Choroid plexus epithelial cell (primary cell): ENCODE results near the gene TSPAN5.
A peak's percentile ranks its signal among the peaks of the same experiment; 100 is the strongest.

Experiments
- DNase-seq: peaks from one replicate; pipeline ENCODE4 v3.0.0-alpha.2; 2010; ENCODE audit warnings: low read depth
- H3K4me3 ChIP-seq: 2 replicates; pipeline ENCODE4 v1.5.1; 2011; ENCODE audit warnings: low read depth, mild to moderate bottlenecking, control low read depth, low read length, moderate library complexity
- TF ChIP-seq, protein P1 (sequence below): conservative IDR thresholded peaks from 2 replicates; pipeline ENCODE4 v1.5.1; 2011; ENCODE audit warnings: low read depth, mild to moderate bottlenecking, control low read depth, inconsistent platforms, low read length, moderate library complexity

Gene TSPAN5

DNA sequence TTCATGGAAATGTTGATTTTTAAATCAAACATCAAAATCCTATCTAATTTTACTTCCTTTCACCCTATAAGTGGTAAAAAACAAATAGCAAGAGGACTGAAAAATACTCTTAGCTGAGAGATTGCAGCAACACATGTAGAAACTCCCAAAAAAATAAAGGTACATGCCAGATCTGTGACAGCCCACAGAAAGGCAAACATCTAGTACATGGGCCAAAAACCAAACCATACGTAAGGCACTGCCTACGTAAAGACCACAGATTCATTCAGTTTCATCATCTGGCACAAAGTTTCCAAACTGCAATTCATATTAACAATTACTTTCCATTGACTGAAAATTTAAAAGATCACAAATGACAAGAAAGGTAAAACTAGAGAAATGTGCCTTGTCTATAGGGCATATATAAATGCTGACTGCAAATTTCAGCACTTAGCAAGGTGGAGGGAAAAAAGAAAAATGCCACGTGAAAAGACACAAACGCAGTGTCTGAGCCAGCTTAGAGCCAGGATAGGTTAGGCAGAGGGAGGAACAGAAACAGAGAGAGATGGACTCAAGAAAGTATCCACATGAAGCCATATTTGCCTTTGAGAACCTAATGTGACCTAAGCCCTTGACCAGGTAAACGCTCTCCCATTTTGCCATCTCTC, 88.1 kb downstream of the TSPAN5 start:
- no peak for DNase-seq
- TF ChIP-seq, protein P1, sequence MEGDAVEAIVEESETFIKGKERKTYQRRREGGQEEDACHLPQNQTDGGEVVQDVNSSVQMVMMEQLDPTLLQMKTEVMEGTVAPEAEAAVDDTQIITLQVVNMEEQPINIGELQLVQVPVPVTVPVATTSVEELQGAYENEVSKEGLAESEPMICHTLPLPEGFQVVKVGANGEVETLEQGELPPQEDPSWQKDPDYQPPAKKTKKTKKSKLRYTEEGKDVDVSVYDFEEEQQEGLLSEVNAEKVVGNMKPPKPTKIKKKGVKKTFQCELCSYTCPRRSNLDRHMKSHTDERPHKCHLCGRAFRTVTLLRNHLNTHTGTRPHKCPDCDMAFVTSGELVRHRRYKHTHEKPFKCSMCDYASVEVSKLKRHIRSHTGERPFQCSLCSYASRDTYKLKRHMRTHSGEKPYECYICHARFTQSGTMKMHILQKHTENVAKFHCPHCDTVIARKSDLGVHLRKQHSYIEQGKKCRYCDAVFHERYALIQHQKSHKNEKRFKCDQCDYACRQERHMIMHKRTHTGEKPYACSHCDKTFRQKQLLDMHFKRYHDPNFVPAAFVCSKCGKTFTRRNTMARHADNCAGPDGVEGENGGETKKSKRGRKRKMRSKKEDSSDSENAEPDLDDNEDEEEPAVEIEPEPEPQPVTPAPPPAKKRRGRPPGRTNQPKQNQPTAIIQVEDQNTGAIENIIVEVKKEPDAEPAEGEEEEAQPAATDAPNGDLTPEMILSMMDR = no peak
- H3K4me3 ChIP-seq = no peak overlapping the region

DNA sequence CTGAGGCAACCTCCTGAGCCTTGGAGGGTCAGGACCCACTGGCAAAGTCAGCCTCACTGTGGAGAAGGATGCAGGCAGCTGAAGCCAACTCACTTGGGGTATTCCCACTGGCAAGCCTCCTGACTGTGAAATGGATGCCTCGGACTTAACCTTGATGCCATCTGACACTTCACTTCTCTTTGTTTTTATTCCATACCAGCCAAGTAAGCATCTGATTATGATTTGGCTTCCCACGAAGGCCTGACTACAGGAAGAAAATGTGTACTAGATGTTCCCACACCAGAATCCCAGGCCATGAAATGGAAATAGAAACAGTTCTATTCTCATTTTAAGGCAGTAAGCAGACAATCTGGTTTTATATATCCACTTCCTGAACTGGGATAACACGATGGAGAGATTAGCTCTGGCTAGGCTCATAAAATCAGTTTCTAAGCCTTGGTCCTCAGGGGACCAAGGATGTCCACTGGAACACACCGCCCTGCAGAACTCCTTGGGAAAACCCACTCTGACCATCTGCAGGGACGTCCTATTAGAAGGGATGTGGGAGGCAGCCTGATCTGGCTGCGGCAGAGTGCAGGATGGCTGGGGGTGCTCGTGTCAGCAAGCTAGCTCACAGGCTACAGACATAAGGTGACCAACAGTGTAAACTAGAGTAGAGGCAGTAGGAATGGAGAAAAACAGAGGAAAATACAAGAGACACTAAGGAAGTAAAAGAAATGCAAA, 89.3 kb downstream of the TSPAN5 start:
- H3K4me3 ChIP-seq = no peak overlapping the region
- TF ChIP-seq, protein P1 = no peak
- DNase-seq = no peak

GRCh38 chr4:98567611-98568010, 90.8 kb downstream of the TSPAN5 start:
- no peak for DNase-seq
- TF ChIP-seq, protein P1 = no peak
- H3K4me3 ChIP-seq = no peak overlapping the region

- TF ChIP-seq, protein P1 = no peak
- H3K4me3 ChIP-seq = no peak overlapping the region
- peak; percentile 55 for DNase-seq
Observed at GRCh38 chr4:98566361-98567008, 91.9 kb downstream of the TSPAN5 start.

DNA sequence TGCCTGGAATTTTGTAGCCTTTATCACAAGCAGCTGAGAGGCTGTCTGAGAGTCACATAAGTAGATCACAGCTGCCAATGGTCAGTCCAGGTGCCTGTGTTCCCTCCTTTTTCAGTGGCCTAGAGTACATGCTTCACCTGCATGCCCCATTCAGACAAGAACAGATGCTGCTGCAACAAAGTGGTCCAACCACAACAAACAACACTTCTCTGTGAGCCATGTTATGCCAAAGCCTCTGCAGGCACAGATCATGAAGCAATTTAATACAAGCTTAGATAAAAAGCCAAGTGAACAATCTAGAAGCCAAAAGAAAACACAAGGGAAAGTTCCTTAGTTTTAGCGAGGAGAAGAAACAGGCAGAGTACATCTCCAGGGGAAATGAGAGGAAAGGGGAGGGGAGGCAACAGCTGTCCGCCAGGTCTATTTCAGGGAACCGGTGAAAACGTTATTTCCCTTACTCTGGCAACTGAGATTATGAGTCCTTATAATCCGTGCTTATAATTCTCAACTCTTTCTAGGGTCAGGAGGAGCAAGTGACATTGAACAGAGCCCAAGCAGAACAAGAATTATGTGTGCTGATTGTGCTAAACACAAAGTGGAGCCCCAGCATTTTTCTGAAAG, 92.6 kb downstream of the TSPAN5 start:
- TF ChIP-seq, protein P1 = no peak
- H3K4me3 ChIP-seq = no peak overlapping the region
- no peak for DNase-seq

GRCh38 chr4:98564852-98565251, 93.6 kb downstream of the TSPAN5 start:
- H3K4me3 ChIP-seq = no peak overlapping the region
- DNase-seq = no peak
- TF ChIP-seq, protein P1 = no peak
